ENCODE measurements around the gene CD7.

CD7 gene

DNA sequence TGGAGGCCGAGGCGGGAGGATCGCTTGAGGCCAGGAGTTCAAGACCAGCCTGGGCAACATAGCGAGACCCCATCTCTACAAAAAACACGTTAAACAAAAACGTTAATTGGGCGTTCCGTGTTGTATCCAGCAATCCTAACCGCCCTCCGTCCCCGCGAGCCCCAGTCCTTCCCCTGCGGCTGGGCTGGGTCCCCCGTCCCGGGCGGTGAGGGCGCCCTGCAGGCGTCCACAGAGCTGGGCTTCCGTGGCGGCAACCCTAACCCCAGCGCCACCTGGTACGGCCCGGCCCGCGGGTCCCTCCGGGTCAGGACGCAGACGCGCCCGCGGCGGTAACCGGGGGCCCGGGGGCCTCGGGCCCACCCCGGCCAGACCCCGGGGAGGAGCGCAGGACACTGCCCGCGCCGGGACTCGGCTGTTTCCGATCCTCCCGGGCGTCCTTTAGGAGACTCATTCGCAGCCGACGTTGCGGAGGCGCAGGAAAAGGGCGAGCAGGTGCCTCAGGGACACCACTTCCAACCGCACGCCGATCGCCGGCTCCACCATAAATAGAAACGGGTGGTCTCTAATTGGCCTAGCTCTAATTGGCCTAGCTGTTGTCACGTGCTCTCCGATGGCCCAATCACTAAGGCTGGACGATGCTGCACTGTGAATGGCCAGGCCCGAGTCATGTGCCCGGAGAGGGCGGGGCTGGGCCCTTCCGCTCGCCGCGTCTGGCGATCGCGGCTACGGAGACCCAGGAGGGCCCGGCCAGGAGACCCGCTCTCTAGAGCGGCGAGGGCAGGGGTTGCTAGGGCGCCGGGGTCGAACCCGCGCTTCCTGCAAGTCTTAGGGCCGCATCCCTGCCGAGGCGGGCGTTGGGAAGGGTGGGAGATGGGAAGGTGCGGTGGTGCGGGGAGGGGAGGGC, 24.9 kb downstream of the CD7 start (continued):
- no peak for TF ChIP-seq ZNF558 (tag by site-specific recombination; IDR thresholded peaks at IDR 0.05)
- TF ChIP-seq, protein P1, sequence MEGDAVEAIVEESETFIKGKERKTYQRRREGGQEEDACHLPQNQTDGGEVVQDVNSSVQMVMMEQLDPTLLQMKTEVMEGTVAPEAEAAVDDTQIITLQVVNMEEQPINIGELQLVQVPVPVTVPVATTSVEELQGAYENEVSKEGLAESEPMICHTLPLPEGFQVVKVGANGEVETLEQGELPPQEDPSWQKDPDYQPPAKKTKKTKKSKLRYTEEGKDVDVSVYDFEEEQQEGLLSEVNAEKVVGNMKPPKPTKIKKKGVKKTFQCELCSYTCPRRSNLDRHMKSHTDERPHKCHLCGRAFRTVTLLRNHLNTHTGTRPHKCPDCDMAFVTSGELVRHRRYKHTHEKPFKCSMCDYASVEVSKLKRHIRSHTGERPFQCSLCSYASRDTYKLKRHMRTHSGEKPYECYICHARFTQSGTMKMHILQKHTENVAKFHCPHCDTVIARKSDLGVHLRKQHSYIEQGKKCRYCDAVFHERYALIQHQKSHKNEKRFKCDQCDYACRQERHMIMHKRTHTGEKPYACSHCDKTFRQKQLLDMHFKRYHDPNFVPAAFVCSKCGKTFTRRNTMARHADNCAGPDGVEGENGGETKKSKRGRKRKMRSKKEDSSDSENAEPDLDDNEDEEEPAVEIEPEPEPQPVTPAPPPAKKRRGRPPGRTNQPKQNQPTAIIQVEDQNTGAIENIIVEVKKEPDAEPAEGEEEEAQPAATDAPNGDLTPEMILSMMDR (tag by site-specific recombination; IDR thresholded peaks at IDR 0.05): no peak
- no peak for TF ChIP-seq ZNF585B (tag by site-specific recombination; IDR thresholded peaks at IDR 0.05)
- TF ChIP-seq ZXDB (tag by site-specific recombination; IDR thresholded peaks at IDR 0.05): peak; percentile 53; the same call in 1 of the 2 replicates
- no peak for TF ChIP-seq ZFP37 (tag by site-specific recombination; IDR thresholded peaks at IDR 0.05)
- peak; percentile 84; the same call in 1 of the 2 replicates for TF ChIP-seq KLF9 (tag by site-specific recombination; IDR thresholded peaks at IDR 0.05; ENCODE audit: low read depth)
- TF ChIP-seq FEZF1 (tag by site-specific recombination; IDR thresholded peaks at IDR 0.05): 0 out of 2 replicates have a peak, but pooled peaks have one; percentile 31
- no peak for TF ChIP-seq ZBTB21 (tag by site-specific recombination; IDR thresholded peaks at IDR 0.05)
- no peak for TF ChIP-seq ZNF791 (tag by site-specific recombination; IDR thresholded peaks at IDR 0.05)
- no peak for TF ChIP-seq ZNF433 (tag by site-specific recombination; IDR thresholded peaks at IDR 0.05; ENCODE audit: low read depth)
- TF ChIP-seq, protein P2, sequence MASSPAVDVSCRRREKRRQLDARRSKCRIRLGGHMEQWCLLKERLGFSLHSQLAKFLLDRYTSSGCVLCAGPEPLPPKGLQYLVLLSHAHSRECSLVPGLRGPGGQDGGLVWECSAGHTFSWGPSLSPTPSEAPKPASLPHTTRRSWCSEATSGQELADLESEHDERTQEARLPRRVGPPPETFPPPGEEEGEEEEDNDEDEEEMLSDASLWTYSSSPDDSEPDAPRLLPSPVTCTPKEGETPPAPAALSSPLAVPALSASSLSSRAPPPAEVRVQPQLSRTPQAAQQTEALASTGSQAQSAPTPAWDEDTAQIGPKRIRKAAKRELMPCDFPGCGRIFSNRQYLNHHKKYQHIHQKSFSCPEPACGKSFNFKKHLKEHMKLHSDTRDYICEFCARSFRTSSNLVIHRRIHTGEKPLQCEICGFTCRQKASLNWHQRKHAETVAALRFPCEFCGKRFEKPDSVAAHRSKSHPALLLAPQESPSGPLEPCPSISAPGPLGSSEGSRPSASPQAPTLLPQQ (tag by site-specific recombination; IDR thresholded peaks at IDR 0.05): 0 out of 2 replicates have a peak, but pooled peaks have one; percentile 44
- no peak; the same call in 1 of the 2 replicates for TF ChIP-seq KLF10 (tag by site-specific recombination; IDR thresholded peaks at IDR 0.05)
- TF ChIP-seq, protein P3, sequence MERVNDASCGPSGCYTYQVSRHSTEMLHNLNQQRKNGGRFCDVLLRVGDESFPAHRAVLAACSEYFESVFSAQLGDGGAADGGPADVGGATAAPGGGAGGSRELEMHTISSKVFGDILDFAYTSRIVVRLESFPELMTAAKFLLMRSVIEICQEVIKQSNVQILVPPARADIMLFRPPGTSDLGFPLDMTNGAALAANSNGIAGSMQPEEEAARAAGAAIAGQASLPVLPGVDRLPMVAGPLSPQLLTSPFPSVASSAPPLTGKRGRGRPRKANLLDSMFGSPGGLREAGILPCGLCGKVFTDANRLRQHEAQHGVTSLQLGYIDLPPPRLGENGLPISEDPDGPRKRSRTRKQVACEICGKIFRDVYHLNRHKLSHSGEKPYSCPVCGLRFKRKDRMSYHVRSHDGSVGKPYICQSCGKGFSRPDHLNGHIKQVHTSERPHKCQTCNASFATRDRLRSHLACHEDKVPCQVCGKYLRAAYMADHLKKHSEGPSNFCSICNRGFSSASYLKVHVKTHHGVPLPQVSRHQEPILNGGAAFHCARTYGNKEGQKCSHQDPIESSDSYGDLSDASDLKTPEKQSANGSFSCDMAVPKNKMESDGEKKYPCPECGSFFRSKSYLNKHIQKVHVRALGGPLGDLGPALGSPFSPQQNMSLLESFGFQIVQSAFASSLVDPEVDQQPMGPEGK (tag by site-specific recombination; IDR thresholded peaks at IDR 0.05): peak; percentile 79
- 0 out of 2 replicates have a peak, but pooled peaks have one; percentile 19 for TF ChIP-seq GLI4 (tag by site-specific recombination; IDR thresholded peaks at IDR 0.05)
- TF ChIP-seq ZNF843 (tag by site-specific recombination; IDR thresholded peaks at IDR 0.05): no peak
- TF ChIP-seq SALL2 (tag by site-specific recombination; IDR thresholded peaks at IDR 0.05; ENCODE audit: borderline replicate concordance): no peak
- no peak for TF ChIP-seq ZNF292 (tag by site-specific recombination; IDR thresholded peaks at IDR 0.05; ENCODE audit: borderline replicate concordance, low read depth)
- TF ChIP-seq ZNF280D (tag by site-specific recombination; IDR thresholded peaks at IDR 0.05): no peak
- TF ChIP-seq ZNF518A (tag by site-specific recombination; conservative IDR thresholded peaks at IDR 0.05; ENCODE audit: low read depth): no peak
- TF ChIP-seq ZFP3 (tag by site-specific recombination; IDR thresholded peaks at IDR 0.05; ENCODE audit: low read depth): no peak
- TF ChIP-seq ZNF112 (tag by site-specific recombination; IDR thresholded peaks at IDR 0.05): no peak
- TF ChIP-seq ZNF610 (tag by site-specific recombination; IDR thresholded peaks at IDR 0.05; ENCODE audit: borderline replicate concordance): no peak
- peak; percentile 65 for TF ChIP-seq KLF1 (tag by site-specific recombination; IDR thresholded peaks at IDR 0.05)
- no peak for TF ChIP-seq ZNF768 (tag by site-specific recombination; IDR thresholded peaks at IDR 0.05)
- TF ChIP-seq ZNF140 (tag by site-specific recombination; IDR thresholded peaks at IDR 0.05): no peak
- no peak for TF ChIP-seq ZNF544 (tag by site-specific recombination; IDR thresholded peaks at IDR 0.05)

All from HEK293 (cell line).